Dedifferentiated amniotic fluid mesenchymal stem cell (primary cell): ENCODE results near the gene CCBE1.

Experiments used
- DNase-seq: peaks from one replicate; pipeline ENCODE4 v3.0.0-alpha.2; 2016; ENCODE audit errors: extremely low spot score

The CCBE1 gene

DNA sequence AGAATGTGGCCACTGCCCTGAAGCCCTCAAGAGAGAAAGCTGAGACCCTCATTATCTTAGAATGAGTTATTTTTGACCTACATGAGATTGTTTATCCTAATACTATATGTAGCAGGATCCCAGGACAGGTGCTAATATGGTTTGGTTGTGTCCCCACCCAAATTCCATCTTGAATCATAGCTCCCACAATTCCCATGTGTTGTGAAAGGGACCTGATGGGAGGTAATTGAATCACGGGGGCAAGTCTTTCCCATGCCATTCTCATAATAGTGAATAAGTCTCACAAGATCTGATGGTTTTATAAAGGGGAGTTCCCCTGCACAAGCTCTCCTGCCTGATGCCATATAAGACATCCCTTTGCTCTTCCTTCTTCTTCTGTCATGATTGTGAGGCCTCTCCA lies 76.8 kb downstream of the CCBE1 start:
- DNase-seq, result no peak

DNA sequence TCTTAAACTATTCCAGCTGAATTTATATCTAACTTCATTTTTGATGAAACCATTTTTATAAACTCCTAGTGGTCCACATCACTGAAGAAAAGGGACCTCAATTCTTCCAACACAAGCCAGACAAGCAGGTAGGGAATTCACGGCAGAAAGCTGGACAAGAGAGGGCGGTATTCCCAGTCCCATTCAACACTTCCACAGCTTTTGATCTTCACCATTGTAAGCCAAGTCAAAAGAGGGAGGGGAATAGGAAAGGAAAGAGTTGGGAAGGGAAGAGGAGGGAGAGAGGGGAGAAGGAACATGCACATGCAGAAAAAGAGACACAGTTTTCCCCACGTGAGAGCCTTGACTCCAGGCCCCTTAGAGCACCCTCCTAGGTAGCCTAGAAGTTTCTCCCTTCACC lies 77.4 kb downstream of the CCBE1 start:
- DNase-seq, result no peak

DNA sequence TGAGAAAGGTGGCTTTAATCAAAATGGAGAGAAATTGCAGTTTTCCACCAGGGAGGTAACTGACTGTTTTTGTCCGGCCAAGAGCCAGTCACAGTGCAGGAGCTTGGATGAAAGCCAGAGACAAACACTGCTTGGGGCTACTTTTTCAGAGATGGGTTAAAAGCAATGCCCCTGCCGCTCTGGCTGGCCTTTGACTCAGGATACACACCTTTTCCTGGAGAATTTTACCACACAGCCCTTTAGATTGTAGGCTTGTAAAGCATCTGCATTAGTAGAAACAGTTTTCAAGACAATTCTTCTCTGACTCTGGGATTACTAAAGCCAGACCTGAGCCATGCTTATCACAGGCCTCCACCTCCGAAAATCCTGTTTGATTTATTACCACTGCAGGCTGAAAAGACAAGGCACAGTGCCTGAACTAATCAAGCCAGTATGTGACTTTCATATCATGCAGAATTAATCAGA lies 79.7 kb downstream of the CCBE1 start:
- DNase-seq, result no peak

DNA sequence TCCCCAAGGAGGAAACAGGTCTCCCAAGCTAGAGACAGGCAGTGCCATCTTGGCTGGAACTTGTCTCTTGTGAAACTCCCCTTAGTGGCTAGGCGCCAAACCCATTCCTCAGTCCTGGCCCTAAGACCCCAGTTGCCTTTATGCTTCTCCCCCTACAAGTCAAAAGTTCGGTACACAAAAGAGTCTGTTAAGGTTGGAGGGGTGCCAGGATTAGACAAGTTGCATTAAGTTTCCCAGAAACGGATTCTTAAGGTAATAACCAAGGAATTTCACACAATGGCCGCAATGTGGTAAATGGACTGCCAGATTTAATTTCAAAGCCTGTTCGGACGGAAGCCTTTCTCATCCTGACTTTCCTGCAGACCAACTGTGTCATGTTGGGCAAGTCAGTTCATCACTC lies 80.7 kb downstream of the CCBE1 start:
- no peak for DNase-seq

DNA sequence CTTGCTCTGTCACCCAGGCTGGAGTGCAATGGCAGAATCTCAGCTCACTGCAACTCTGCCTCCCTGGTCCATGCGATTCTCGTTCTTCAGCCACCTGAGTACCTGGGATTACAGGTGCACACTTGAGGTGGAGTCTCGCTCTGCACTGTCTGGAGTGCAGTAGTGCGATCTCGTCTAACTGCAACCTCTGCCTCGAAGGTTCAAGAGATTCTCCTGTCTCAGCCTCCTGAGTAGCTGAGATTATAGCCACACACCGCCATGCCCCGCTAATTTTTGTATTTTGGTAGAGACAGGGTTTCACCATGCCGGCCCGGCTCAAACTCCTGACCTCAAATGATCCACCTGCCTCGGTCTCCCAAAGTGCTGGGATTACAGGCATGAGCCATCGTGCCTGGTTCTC lies 83.3 kb downstream of the CCBE1 start:
- no peak for DNase-seq

DNA sequence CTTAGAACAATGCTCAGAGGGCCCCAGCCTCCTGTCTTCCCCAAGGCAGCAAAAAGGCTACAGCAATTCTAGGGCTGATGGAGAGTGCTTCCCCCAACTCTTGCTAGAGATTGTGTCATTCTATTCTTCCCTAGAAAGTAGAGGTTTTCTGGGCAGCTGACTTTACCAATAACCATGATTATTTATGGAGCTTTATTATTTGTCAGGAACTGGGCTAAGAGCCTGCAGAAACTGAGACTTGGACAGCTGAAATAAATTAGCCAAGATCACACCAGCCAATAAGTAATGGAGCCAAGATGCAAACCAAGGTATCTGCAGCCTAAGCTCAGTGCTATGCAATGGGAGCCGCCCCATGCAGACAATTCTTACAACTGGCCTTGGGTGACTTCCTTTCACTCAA lies 84.8 kb downstream of the CCBE1 start:
- DNase-seq, result peak; percentile 92

DNA sequence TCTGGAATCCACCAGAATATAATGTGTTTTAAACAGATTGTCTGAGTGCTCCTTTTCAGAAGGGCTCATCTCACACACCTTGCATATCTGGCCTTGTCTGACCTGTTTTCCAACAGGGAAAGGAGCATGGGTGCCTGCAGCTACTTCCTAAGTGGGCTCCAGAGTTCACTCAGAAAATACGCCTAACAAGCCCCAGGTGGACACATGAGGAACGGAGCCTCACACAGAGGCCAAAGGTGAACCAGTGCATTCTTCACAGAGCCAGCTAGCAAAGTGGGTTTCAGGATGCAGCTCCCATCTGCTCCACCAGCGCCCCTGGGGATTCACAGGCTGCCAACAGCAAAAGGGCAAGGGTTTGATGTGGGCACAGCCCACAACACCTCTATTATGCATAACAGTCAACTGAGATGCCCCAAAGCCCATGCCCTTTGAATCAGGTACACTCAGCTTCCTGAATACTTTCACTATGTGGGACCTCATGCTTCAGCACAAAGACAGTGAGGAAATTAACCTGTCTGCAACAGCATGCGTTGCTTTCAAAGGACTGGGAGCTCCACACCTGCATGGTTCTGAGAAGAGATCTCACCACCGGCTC lies 86.6 kb downstream of the CCBE1 start:
- DNase-seq, result no peak

DNA sequence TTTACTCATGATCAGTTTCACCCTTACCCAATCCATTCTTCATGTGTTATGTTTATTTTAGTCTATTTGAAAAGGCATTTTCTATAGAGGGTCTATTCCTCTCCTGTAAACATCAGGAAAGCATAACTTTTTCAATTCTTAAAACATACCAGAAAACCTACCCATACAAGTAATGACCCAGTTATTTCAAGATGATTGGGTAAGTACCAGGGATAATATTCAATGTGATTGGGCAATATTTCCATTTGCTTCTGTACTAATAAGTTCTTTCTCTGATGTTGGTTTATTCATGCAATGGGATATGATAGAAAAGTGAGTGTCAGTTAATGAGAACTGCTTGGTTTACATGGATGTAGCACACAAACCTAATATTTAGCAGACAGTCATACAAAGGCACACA lies 87.6 kb downstream of the CCBE1 start:
- no peak for DNase-seq

DNA sequence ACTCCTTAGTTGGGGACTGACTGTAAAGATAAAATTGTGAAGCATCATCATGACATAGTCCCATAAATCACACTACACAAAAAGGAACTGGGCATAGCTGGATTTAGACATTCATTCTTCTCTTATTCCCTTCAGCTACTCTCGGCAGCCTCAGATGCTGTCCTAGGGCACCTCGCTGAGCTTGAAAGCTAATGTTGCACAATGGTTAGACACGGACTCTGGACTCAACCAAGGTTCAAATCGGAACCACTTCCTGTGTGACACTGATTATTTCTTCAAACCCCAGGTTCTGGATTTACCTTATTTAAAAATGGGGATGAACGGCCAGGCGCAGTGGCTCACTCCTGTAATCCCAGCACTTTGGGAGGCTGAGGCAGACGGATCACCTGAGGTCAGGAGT lies 89.8 kb downstream of the CCBE1 start:
- DNase-seq, result no peak

DNA sequence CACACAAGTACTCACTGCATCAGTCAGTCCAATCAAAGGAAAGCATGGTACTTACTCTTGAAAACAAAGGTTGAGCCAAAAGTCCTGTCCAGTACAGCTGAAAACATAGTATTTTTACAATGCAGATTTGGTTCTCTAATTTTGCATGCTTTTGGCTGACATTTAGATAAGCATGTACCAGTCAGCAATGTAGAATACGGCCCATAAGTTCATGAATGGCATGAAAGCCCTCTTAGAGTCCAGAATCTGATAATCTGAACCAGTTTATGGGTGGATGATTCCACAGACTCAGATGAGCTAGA lies 90.2 kb downstream of the CCBE1 start:
- DNase-seq, result no peak

DNA sequence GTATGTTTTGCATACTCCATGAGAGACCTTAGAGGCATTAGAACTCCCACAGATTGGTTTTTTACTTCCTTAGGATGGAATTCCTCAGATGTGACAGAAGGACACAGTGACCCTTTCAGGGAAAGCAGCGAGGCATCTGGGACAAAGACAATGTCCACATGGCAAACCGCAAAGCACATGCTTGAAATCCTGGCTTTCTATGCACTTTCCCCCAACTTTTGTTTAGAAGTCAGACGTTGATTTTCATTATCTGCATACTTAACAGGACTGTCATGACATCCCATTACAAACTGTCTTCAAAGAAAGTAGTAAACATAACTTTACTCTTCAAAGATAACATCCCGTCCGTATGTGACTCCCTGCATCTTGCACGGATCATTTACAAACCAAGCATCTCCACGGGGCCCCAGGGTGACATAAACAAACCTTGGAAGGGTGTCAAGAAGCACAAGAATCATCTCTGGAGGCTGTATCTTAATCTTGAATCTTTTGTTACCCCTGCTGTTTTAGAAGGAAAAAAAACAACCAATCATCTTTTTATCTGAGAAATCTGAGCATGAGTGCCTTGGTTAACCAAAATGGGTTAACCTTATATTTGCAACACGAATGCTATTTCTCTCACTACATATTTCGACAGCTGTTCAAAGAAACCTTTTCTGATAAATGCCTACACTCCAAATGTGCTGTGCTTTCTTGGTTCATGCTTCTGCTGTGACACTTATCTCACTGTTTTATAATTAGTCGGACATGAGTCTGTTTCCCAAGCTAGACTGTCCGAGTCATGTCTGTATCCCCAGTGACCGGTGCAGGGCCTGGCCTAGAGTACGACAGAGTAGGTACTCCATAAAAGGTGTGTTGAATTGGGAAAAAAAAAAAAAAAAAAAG lies 90.8 kb downstream of the CCBE1 start:
- DNase-seq, result peak; percentile 21

DNA sequence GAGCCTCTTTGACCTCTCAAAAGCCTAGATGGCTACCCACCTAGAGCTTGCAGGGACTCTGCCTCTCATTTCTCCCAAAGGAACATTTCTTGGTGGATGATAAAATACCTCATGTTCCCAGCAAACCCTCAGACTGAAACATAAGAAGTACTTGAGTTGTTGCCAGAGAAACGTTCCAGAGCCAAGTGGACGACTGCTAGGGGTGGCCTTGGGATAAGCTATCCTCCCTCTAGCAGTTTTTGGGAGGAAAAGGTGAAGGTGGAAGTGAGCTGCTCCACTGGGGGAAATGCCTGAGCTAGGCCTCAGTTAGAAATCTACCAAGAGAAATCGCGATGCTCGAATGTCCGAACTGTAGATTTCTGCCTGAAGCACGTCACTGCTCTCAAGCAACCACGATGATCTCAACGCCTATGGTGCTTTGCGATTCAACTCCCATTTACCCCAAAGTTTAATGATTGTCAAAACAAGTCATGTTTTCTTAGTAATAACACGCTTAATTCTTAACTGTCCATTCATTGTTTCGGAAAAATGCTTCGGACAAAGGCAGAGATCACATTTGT lies 91.5 kb downstream of the CCBE1 start:
- no peak for DNase-seq

DNA sequence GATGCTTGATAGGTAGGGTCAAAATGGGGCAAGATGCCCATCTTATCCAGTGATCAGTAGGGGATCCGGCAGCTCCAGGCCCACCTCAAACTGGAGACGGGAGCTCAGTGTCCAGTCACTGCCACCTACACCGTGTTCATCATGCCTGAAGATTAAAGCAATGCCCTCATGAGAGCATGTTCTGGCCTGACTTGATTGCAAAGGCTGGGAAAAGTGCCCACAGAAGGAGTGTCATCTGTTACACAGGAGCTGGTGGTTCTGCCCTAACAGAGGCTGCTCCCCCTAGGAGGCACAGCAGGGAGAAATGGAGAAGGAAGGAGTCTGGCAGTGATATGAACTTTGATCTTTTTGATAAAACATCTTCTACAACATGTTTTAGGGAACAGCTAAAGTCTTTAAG lies 92.3 kb downstream of the CCBE1 start:
- no peak for DNase-seq

DNA sequence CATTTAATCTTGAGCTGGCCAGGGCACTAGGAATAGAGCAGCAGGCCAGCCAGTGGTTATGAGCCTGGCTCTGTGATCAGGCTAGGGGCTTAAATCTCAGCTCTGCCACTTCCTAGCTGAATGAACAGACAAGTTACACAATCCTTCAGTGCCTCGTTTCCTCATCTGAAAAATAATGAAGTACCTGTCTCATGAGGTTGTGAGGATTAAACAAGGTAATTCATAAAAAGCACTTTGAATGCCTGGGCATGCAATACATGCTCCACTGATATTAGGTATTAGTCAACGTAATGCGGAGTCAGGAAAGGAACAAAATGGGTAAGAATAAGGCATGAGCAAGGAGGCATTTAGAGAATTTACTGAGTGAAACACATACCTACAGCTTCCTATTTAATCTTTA lies 100.2 kb downstream of the CCBE1 start:
- DNase-seq, result no peak

DNA sequence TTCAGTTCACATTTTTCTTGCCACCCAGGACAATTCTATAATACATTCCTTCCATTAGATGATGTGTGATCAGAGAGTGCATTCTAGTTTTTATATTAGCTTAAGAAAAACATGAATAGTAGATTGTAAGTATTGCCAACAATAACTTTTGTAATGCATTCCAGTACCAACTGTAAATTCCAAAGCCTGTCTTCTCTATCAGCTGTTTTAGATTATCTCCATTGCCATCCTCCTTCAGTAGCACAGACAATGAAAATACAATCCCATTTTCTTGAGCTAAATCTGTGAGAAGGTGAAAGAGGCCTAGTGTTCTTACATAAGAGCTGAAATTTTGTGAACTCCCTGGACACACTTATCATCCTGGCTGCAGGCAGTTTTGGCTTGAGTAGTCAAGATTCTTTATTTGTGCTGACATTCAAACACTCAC lies 103.9 kb downstream of the CCBE1 start:
- peak; percentile 78 for DNase-seq

DNA sequence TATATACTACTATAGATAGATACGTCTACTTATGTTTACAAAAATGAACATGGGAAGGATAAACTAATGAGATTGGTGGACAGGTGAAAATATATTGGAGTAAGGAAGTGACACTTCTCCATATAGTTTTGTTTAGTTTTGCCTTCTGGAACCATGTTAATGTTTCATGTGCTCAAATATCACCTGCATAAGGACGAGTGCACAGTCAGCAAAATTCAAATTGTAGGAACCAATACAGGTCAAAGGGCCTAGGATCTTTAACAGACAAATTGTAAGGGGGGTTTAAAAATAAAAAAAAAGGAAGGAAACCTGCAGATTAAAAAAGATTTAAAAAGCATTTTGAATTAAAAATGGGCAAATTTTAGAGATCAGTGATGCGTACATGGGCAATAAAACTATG lies 104.6 kb downstream of the CCBE1 start:
- no peak for DNase-seq

DNA sequence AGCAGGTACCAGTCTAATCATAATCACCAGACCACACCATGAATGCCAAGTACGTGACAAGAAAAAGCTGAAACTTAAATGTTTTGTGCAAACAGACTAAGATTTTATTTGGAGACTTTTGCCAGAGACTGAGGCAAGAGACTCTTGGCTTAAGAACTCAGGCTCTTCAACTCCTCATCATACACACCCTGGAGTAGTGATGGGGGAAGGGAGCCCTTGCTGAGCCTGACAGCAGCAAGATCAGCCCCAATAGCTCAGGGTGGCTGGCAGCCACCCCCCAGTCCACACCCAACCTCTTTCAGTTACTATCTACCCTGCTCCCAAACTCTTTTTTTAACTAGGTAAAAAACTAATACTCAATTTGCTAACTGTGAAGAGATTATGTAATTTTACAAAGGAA lies 114.8 kb downstream of the CCBE1 start:
- no peak for DNase-seq

DNA sequence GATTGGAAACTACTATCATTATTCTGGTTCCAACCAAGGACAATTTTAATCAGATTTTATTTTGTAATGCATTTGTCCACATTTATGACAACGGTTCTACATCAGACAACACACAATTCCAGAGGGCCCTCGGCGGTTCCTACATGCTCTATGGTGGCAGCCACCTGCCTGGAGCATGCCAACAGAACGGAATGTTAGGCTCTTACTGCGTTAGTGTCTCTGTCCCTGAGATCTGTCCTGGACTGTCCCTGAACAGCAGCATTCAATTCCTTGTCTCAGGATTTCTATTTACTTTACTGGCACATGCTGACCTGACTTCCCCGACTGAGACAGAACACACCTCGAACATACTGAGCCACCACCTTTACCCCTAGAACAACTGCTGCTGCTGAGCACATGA lies 117.7 kb downstream of the CCBE1 start:
- no peak for DNase-seq

DNA sequence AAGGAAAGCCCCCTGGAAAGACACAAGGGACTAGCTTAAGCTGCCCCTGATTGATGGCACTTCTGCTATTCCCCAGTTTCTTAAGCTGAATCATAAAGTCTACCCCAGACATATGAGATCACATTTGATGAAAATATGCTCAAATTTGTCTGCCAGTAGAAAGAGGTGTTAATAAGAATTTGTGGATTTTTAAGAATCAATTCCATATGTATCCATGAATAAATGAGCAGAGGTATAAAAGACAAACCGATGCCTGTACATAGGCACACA lies 119.9 kb downstream of the CCBE1 start:
- no peak for DNase-seq

DNA sequence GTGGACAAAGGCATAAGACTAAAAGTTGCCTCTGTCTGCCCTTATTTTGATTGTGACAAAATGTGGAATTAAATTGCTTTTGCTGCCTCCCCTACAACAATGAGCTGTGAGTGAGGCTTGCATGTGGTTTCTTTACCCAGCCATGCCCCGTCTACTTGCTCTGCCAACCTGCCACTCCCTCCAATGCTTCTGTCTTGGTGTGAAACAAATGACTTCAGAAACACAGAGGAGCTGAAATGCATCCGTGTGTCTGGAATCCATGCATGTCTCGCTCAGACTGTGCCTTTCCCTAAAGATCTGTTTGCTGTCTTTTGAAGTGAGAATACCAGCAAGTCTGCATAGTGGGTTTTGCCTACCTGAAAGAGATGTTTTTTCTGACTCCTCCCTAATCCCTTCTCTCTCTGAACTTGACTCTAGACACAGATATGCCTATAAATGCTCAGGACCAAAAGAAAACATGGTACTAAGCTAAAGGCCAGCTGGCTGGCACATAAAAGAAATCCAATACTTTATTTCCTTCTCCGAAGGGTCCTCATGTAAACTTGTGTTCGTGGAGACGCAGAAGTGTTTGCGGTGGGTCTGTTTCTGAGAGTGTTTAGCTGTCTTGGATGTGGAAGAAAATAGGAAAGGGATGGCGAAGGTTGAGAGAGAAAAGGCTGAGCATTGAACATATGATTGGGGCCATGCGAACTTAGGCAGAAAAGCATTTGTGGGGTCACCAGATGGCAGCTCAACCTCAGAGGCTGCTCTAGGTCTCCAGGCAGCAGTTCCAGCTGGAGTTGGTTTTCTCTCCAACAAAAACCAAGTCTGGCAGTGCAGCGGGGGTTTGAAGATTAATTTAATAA lies 120.5 kb downstream of the CCBE1 start:
- DNase-seq, result no peak

DNA sequence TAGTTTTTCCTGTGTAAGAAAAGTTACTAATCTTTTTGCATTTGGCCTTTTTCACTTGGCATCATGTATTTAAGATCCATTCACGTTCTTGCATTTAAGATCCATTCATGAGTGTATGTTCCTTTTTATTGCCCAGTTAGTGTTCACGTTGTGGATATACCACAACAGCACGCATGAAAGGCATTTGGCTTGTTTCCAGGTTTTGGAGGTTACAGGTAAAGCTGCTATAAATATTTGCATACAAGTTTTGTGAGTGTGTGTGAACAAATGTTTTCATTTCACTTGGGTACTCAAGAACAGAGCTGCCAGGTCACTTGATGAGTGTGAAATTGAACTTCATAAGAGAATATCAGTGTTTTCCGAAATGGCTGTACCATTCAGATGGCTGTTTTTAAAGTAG lies 121.2 kb downstream of the CCBE1 start:
- no peak for DNase-seq

DNA sequence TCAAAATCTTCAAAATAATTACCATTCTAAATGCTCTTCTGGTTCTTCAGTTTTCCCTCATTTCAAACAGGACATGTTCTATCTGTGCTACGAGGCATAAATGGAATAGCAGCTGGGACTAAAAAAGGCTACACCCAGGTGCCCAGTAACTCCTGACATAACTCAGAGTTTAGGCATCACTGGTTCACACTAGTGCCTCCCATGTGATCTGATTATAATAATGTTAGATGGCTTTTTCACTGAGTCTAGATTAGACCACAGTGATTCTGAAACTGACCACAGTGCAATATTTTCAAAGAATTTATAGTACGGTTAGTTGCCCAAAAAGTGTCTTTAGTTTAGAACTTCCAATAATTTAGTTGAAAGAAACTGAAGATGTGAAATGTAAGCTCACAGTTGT lies 123.3 kb downstream of the CCBE1 start:
- no peak for DNase-seq

DNA sequence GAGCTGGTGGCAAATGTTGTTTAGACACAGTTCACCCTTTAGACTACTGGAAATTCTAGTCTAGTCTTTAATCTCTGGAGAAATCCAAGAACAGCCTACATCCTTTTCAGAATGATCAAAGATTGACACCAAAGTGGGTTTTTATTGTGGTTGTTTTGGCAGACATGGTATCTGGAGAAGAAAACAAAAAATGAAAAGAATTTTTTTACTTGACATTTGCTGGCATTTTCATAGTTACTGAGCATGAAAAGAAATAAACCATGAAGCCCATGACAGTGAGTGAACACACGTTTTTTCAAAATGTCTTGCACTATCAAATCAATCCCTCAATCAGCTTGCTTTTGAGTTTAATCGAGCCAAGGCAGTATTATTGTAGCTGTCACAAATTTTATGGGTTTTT lies 125.3 kb downstream of the CCBE1 start:
- DNase-seq, result no peak
